ENCODE measurements around the gene PLCB1.

DNA sequence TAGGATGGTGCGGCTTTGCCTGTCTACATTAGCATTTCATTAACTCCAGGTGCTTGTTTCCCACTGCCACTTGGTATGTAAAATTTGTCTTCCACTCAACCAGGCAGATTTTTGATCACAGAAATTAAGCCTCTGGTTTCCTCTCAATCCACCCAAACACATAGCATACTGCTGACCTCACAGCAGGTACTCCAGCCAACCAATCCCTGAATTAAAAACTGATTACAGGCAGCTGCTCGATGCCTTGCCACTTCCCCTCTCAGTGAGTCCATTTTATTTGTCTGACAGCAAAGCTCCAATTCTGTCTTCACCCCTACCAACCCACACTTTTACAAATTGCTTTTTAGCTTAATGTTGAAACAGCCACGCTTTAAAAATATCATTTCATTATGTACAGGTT, 95.2 kb downstream of the PLCB1 start:
- TF ChIP-seq IRF1 (CRISPR knock-in tag; IDR thresholded peaks at IDR 0.05): no peak
- TF ChIP-seq, protein P1, sequence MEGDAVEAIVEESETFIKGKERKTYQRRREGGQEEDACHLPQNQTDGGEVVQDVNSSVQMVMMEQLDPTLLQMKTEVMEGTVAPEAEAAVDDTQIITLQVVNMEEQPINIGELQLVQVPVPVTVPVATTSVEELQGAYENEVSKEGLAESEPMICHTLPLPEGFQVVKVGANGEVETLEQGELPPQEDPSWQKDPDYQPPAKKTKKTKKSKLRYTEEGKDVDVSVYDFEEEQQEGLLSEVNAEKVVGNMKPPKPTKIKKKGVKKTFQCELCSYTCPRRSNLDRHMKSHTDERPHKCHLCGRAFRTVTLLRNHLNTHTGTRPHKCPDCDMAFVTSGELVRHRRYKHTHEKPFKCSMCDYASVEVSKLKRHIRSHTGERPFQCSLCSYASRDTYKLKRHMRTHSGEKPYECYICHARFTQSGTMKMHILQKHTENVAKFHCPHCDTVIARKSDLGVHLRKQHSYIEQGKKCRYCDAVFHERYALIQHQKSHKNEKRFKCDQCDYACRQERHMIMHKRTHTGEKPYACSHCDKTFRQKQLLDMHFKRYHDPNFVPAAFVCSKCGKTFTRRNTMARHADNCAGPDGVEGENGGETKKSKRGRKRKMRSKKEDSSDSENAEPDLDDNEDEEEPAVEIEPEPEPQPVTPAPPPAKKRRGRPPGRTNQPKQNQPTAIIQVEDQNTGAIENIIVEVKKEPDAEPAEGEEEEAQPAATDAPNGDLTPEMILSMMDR (IDR thresholded peaks at IDR 0.05): no peak
- no peak for TF ChIP-seq KAT7 (CRISPR knock-in tag; IDR thresholded peaks at IDR 0.05; ENCODE audit: borderline replicate concordance)
- no peak for TF ChIP-seq JUN (CRISPR knock-in tag; IDR thresholded peaks at IDR 0.05)
- no peak for TF ChIP-seq MXD4 (CRISPR knock-in tag; IDR thresholded peaks at IDR 0.05; ENCODE audit: borderline replicate concordance)
- no peak for TF ChIP-seq FOXP4 (CRISPR knock-in tag; IDR thresholded peaks at IDR 0.05)
- TF ChIP-seq, protein P2, sequence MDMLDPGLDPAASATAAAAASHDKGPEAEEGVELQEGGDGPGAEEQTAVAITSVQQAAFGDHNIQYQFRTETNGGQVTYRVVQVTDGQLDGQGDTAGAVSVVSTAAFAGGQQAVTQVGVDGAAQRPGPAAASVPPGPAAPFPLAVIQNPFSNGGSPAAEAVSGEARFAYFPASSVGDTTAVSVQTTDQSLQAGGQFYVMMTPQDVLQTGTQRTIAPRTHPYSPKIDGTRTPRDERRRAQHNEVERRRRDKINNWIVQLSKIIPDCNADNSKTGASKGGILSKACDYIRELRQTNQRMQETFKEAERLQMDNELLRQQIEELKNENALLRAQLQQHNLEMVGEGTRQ (CRISPR knock-in tag; IDR thresholded peaks at IDR 0.05): no peak
- TF ChIP-seq CREB1 (CRISPR knock-in tag; IDR thresholded peaks at IDR 0.05): no peak
- TF ChIP-seq ESRRA (CRISPR knock-in tag; IDR thresholded peaks at IDR 0.05; ENCODE audit: borderline replicate concordance): no peak
- no peak for TF ChIP-seq ZNF423 (CRISPR knock-in tag; IDR thresholded peaks at IDR 0.05)
- no peak for TF ChIP-seq TEAD4 (CRISPR knock-in tag; IDR thresholded peaks at IDR 0.05)
- no peak for TF ChIP-seq MAX (CRISPR knock-in tag; IDR thresholded peaks at IDR 0.05)

Measured in WTC11 (cell line).